Islet precursor cell (in vitro differentiated cells): ENCODE measurements around the gene GNAI1.

Experiments
- DNase-seq: peaks from one replicate; pipeline ENCODE4 v3.0.0-alpha.2; 2018

GNAI1 gene

GRCh38 chr7:80216996-80217842 lies 82.6 kb downstream of the GNAI1 start:
- no peak for DNase-seq

- DNase-seq = no peak
Measured at GRCh38 chr7:80218723-80219122, 84.1 kb downstream of the GNAI1 start.

- DNase-seq = no peak
Measured at GRCh38 chr7:80220022-80220634, 85.5 kb downstream of the GNAI1 start.

GRCh38 chr7:80224415-80224814 lies 89.8 kb downstream of the GNAI1 start:
- no peak for DNase-seq

- no peak for DNase-seq
Measured at GRCh38 chr7:80225361-80225760, 90.7 kb downstream of the GNAI1 start.

- no peak for DNase-seq
Measured at GRCh38 chr7:80226629-80227028, 92.0 kb downstream of the GNAI1 start.

- DNase-seq = no peak
Measured at GRCh38 chr7:80230327-80230726, 95.7 kb downstream of the GNAI1 start.

GRCh38 chr7:80231707-80232106 lies 97.1 kb downstream of the GNAI1 start:
- DNase-seq = no peak

GRCh38 chr7:80232979-80233724 lies 98.5 kb downstream of the GNAI1 start:
- no peak for DNase-seq

- DNase-seq = no peak
Measured at GRCh38 chr7:80235334-80235733, 100.7 kb downstream of the GNAI1 start.

- DNase-seq = no peak
Measured at GRCh38 chr7:80236681-80237080, 102.0 kb downstream of the GNAI1 start.

- DNase-seq = no peak
Measured at GRCh38 chr7:80240265-80241025, 105.8 kb downstream of the GNAI1 start.

- no peak for DNase-seq
Measured at GRCh38 chr7:80241671-80242070, 107.0 kb downstream of the GNAI1 start.

GRCh38 chr7:80243425-80243824 lies 108.8 kb downstream of the GNAI1 start:
- no peak for DNase-seq

GRCh38 chr7:80244206-80244916 lies 109.7 kb downstream of the GNAI1 start:
- no peak for DNase-seq

GRCh38 chr7:80247144-80247543 lies 112.5 kb downstream of the GNAI1 start:
- DNase-seq = no peak

- DNase-seq = no peak
Measured at GRCh38 chr7:80247891-80248290, 113.3 kb downstream of the GNAI1 start.

GRCh38 chr7:80249184-80249583 lies 114.6 kb downstream of the GNAI1 start:
- no peak for DNase-seq

- DNase-seq = no peak
Measured at GRCh38 chr7:80249619-80250295, 115.1 kb downstream of the GNAI1 start.

GRCh38 chr7:80253237-80253636 lies 118.6 kb downstream of the GNAI1 start:
- DNase-seq = no peak

- DNase-seq = no peak
Measured at GRCh38 chr7:80253653-80254052, 119.0 kb downstream of the GNAI1 start.

- no peak for DNase-seq
Measured at GRCh38 chr7:80255656-80256055, 121.0 kb downstream of the GNAI1 start.
